IMR-90 (cell line): ENCODE measurements around the gene ENKUR. TPM values are rescaled to one million over a fixed set of nuclear protein-coding genes. Genes with fewer than 3 reads are reported as not detected.

Experiments
- ATAC-seq: fragments of 200-7000 bp; cut with Tn5 transposase; 2 replicates; pipeline ENCODE4 v1.9.1; 2020; ENCODE audit warnings: low read depth, mild to moderate bottlenecking, moderate library complexity
- BruUV-seq: library from RNA; stranded (reverse); fragments of 400-500 nt; replicated peaks from 2 replicates; lab custom pipeline; 2021; lab: Mats Ljungman, UMichigan
- CTCF ChIA-PET: fragments of 300-600 bp; formaldehyde crosslinking; extraction: SDS; loops from one replicate; lab custom pipeline; 2021; ENCODE audit warnings: antibody characterized with exemption; lab: Yijun Ruan, JAX
- POLR2A ChIA-PET: fragments of 300-600 bp; sonication (Branson Sonifier 250); formaldehyde crosslinking; loops from one replicate; lab custom pipeline; 2022; ENCODE audit warnings: antibody characterized with exemption; ENCODE audit not compliant: unreplicated experiment; lab: Charles Lee
- DNase-seq: peaks from one replicate; pipeline ENCODE4 v3.0.0; 2013
- H2AFZ ChIP-seq: replicated peaks from 2 replicates; pipeline ENCODE3; 2013; ENCODE audit warnings: low read length, mild to moderate bottlenecking; ENCODE audit not compliant: poor library complexity
- H2AK5ac ChIP-seq: 2 replicates; pipeline ENCODE4 v1.6.1; 2013; ENCODE audit warnings: low read depth, low read length, inconsistent platforms
- H2AK9ac ChIP-seq: replicated peaks from 2 replicates; pipeline ENCODE3; 2013; ENCODE audit warnings: mild to moderate bottlenecking, low read depth, low read length, moderate library complexity; ENCODE audit not compliant: poor library complexity
- H2BK120ac ChIP-seq: 2 replicates; pipeline ENCODE4 v1.6.1; 2013; ENCODE audit warnings: low read depth, low read length, inconsistent platforms
- H2BK15ac ChIP-seq: 3 replicates; pipeline ENCODE4 v1.6.1; 2013; ENCODE audit warnings: low read depth, low read length, inconsistent platforms
- H2BK20ac ChIP-seq: 2 replicates; pipeline ENCODE4 v1.6.1; 2013; ENCODE audit warnings: low read depth, mild to moderate bottlenecking, inconsistent platforms, low read length, moderate library complexity
- H2BK5ac ChIP-seq: 2 replicates; pipeline ENCODE4 v1.6.1; 2013; ENCODE audit warnings: mild to moderate bottlenecking, low read depth, low read length, inconsistent platforms; ENCODE audit not compliant: poor library complexity, severe bottlenecking
- H3K14ac ChIP-seq: replicated peaks from 2 replicates; pipeline ENCODE4 v1.6.1; 2013; ENCODE audit warnings: low read depth, low read length, inconsistent platforms
- H3K18ac ChIP-seq: 2 replicates; pipeline ENCODE4 v1.6.1; 2013; ENCODE audit warnings: low read depth, low read length, control low read depth
- H3K23ac ChIP-seq: 2 replicates; pipeline ENCODE4 v1.6.1; 2013; ENCODE audit warnings: low read depth, low read length, inconsistent platforms
- H3K27ac ChIP-seq: 2 replicates; pipeline ENCODE4 v1.5.1; 2013; ENCODE audit warnings: mild to moderate bottlenecking, control low read depth, low read length; ENCODE audit not compliant: insufficient read depth
- H3K27me3 ChIP-seq: 2 replicates; pipeline ENCODE4 v1.6.1; 2013; ENCODE audit warnings: low read length; ENCODE audit not compliant: control insufficient read depth, insufficient read depth
- H3K36me3 ChIP-seq: 2 replicates; pipeline ENCODE4 v1.6.1; 2013; ENCODE audit warnings: low read length, mixed read lengths; ENCODE audit not compliant: control insufficient read depth, insufficient read depth
- H3K4ac ChIP-seq: 2 replicates; pipeline ENCODE4 v1.6.1; 2013; ENCODE audit warnings: low read depth, low read length, inconsistent platforms
- H3K4me1 ChIP-seq: 2 replicates; pipeline ENCODE4 v1.6.1; 2013; ENCODE audit warnings: low read length, mixed read lengths; ENCODE audit not compliant: control insufficient read depth, insufficient read depth
- H3K4me2 ChIP-seq: 2 replicates; pipeline ENCODE4 v1.6.1; 2013; ENCODE audit warnings: low read depth, mild to moderate bottlenecking, control low read depth, low read length, moderate library complexity
- H3K4me3 ChIP-seq: 2 replicates; pipeline ENCODE4 v1.5.1; 2013; ENCODE audit warnings: low read depth, mild to moderate bottlenecking, control low read depth, low read length, moderate library complexity; ENCODE audit not compliant: insufficient read depth
- H3K56ac ChIP-seq: 2 replicates; pipeline ENCODE4 v1.6.1; 2013; ENCODE audit warnings: low read length, inconsistent platforms; ENCODE audit not compliant: insufficient read depth; ENCODE audit errors: extremely low read depth
- H3K79me1 ChIP-seq, 2 experiments: 2 replicates each; pipeline ENCODE4 v1.6.1; 2013; ENCODE audit warnings: low read length in 2 of 2, inconsistent platforms in 1 of 2, low read depth in 1 of 2
- H3K9ac ChIP-seq: 2 replicates; pipeline ENCODE4 v1.6.1; 2013; ENCODE audit warnings: low read depth, low read length, control low read depth
- H3K9me1 ChIP-seq: 2 replicates; pipeline ENCODE4 v1.6.1; 2013; ENCODE audit warnings: low read length, inconsistent platforms; ENCODE audit not compliant: insufficient read depth
- H3K9me3 ChIP-seq: 2 replicates; pipeline ENCODE4 v1.6.1; 2013; ENCODE audit warnings: low read length; ENCODE audit not compliant: control insufficient read depth, insufficient read depth
- H4K20me1 ChIP-seq: 2 replicates; pipeline ENCODE4 v1.6.1; 2013; ENCODE audit warnings: low read length, inconsistent platforms; ENCODE audit not compliant: insufficient read depth
- H4K5ac ChIP-seq: 2 replicates; pipeline ENCODE4 v1.6.1; 2013; ENCODE audit warnings: mild to moderate bottlenecking, low read depth, low read length, control low read depth
- H4K8ac ChIP-seq, 2 experiments: 2 replicates each; pipeline ENCODE4 v1.6.1; 2013; ENCODE audit warnings: low read depth in 2 of 2, low read length in 2 of 2, control low read depth in 1 of 2, inconsistent platforms in 1 of 2
- H4K91ac ChIP-seq: 2 replicates; pipeline ENCODE4 v1.6.1; 2013; ENCODE audit warnings: low read depth, low read length, inconsistent platforms; ENCODE audit not compliant: insufficient read depth
- CTCF ChIP-seq: conservative IDR thresholded peaks from 2 replicates; pipeline ENCODE4 v1.5.1; 2012; ENCODE audit warnings: mild to moderate bottlenecking, low read depth, low read length, improper control_type of control experiment
- MAFK ChIP-seq: IDR thresholded peaks from 2 replicates; pipeline ENCODE4 v1.6.1; 2012; ENCODE audit warnings: low read depth, low read length, improper control_type of control experiment
- dilution Hi-C: fragments of 300-500 bp; cut with HindIII; formaldehyde crosslinking; loops from one replicate; pipeline ENCODE4 v1.14.3; 2018; ENCODE audit warnings: low sequenced_read_pairs; ENCODE audit not compliant: unreplicated experiment
- in situ Hi-C: fragments of 300-500 bp; cut with MboI; formaldehyde crosslinking; loops from 3 replicates; pipeline ENCODE4 v1.14.3; 2019; ENCODE audit warnings: low sequenced_read_pairs, inconsistent platforms, mixed read lengths
- intact Hi-C: fragments of 100-400 bp; cut with micrococcal nuclease; formaldehyde crosslinking; loops from 2 replicates; pipeline ENCODE4 v1.10.0; 2022
- polyA plus RNA-seq, 3 experiments: library from polyadenylated mRNA; depleted of rRNA; stranded (reverse); fragments of >200 nt; gene quantifications; 2 replicates each; pipeline ENCODE4 v1.2.3, GENCODE V29; 2012; ENCODE audit warnings: low replicate concordance in 1 of 3
- total RNA-seq: library from RNA; depleted of rRNA; stranded (reverse); fragments of >200 nt; gene quantifications from 2 replicates; pipeline ENCODE4 v1.2.3, GENCODE V29; 2012

ENKUR gene
- total and polyA plus RNA-seq, 2 of the 4 experiments (the other 2 are of a cell fraction), result not detected

GRCh38 chr10:24971374-24971773 is 44.6 kb downstream of the ENKUR start:
- DNase-seq (no peak), ATAC-seq (no peak)
- Histone ChIP-seq H3K9me1 (no peaks in the 10 kb centered on the region), H3K9ac (no peak overlapping the region), H3K79me1 (no peaks in the 10 kb centered on the region), H3K18ac (no peak overlapping the region), H3K27ac (no peak overlapping the region), H4K20me1 (no peaks in the 10 kb centered on the region), H2BK120ac (no peak overlapping the region), H2BK20ac (no peak overlapping the region), H2BK5ac (no peak overlapping the region), H3K23ac (no peak overlapping the region), H4K8ac (no peak overlapping the region), H4K5ac (no peak overlapping the region), H3K27me3 (no peaks in the 10 kb centered on the region; the same call in 1 of the 2 replicates), H2AK5ac (no peak overlapping the region), H2AK9ac (no peak overlapping the region), H3K56ac (no peak overlapping the region), H3K4me2 (no peak overlapping the region), H3K4me1 (peaks cover 4% of the 10 kb centered on the region; the same call in 1 of the 2 replicates), H3K36me3 (no peaks in the 10 kb centered on the region), H3K4ac (no peak overlapping the region), H3K14ac (no peak overlapping the region), H2AFZ (no peak overlapping the region), H3K9me3 (no peaks in the 10 kb centered on the region), H3K4me3 (no peak overlapping the region), H2BK15ac (no peak overlapping the region), H4K91ac (no peak overlapping the region)
- ChIA-PET CTCF (no interaction called here), POLR2A (no interaction called here)
- intact Hi-C loops, result no loop called here
- no TSS peak for BruUV-seq
- in situ Hi-C loops, result loop anchor here (25.0 kb wide), 1 partner anchor 259 kb away; the partner anchor contains the start of gene ARHGAP21
- dilution Hi-C loops, result no loop called here
- no peak for TF ChIP-seq MAFK
- TF ChIP-seq CTCF, result no peak
